Suprapubic skin (tissue), 4 donors: Measurements from ENCODE around the gene CDC42BPA. TPM values are rescaled to one million over a fixed set of nuclear protein-coding genes. Genes with fewer than 3 reads are reported as not detected.
"Not testable (repeated sequence)": the region's sequence is repeated elsewhere in the genome, so short reads cannot be mapped to it uniquely, and the experiment has no call there.

ENCODE experiments used
- DNase-seq, 2 donors: peaks; one replicate each; pipeline ENCODE4 v3.0.0-alpha.2; 2019; ENCODE audit warnings: low spot score in 2 of 2
- H3K27ac ChIP-seq: fragments of 200-600 bp; sonication (generic); one replicate; pipeline ENCODE4 v1.5.1; 2019
- H3K27me3 ChIP-seq: fragments of 200-600 bp; sonication (generic); one replicate; pipeline ENCODE4 v1.5.1; 2019
- H3K36me3 ChIP-seq: fragments of 200-600 bp; sonication (generic); one replicate; pipeline ENCODE4 v1.5.1; 2019
- H3K4me1 ChIP-seq: fragments of 200-600 bp; sonication (generic); one replicate; pipeline ENCODE4 v1.5.1; 2019
- H3K4me3 ChIP-seq: fragments of 200-600 bp; sonication (generic); one replicate; pipeline ENCODE4 v1.5.1; 2019; ENCODE audit warnings: mild to moderate bottlenecking
- H3K9me3 ChIP-seq: fragments of 200-600 bp; sonication (generic); one replicate; pipeline ENCODE4 v1.5.1; 2019
- EP300 ChIP-seq: sonication (generic); formaldehyde crosslinking; IDR thresholded peaks from one replicate; pipeline ENCODE4 v1.6.1; 2017; ENCODE audit warnings: antibody characterized with exemption
- POLR2A ChIP-seq, 2 donors: fragments of 450-650 bp; IDR thresholded peaks; one replicate each; pipeline ENCODE4 v1.6.1; 2017; ENCODE audit warnings: antibody characterized with exemption in 2 of 2, mild to moderate bottlenecking in 2 of 2, moderate library complexity in 2 of 2
- POLR2AphosphoS5 ChIP-seq, 3 donors: sonication (generic); formaldehyde crosslinking; IDR thresholded peaks; one replicate each; pipeline ENCODE4 v1.6.1; 2017; ENCODE audit warnings: antibody characterized with exemption in 3 of 3
- WGBS: methylation state at CpG from one replicate; pipeline ENCODE4 v1.1.5; 2018; 5-methylcytosine and 5-hydroxymethylcytosine counted together
- total RNA-seq, 4 donors: library from RNA; depleted of rRNA; stranded (reverse); fragments of >200 nt; gene quantifications; one replicate each; pipeline ENCODE4 v1.1.0, GENCODE V29; 2016
- TF ChIP-seq, protein P1 (sequence below), 2 donors: fragments of 200-600 bp in 1 of 2; fragments of 450-650 bp in 1 of 2; sonication (generic) in 1 of 2; IDR thresholded peaks; one replicate each; pipeline ENCODE4 v1.5.1; 2016 to 2019; ENCODE audit warnings: antibody characterized with exemption in 2 of 2, mild to moderate bottlenecking in 1 of 2, moderate library complexity in 1 of 2

Gene CDC42BPA
- total RNA-seq, 4 donors from 2014 or later, result 12.2 to 54.6 (median 14.9) TPM

DNA sequence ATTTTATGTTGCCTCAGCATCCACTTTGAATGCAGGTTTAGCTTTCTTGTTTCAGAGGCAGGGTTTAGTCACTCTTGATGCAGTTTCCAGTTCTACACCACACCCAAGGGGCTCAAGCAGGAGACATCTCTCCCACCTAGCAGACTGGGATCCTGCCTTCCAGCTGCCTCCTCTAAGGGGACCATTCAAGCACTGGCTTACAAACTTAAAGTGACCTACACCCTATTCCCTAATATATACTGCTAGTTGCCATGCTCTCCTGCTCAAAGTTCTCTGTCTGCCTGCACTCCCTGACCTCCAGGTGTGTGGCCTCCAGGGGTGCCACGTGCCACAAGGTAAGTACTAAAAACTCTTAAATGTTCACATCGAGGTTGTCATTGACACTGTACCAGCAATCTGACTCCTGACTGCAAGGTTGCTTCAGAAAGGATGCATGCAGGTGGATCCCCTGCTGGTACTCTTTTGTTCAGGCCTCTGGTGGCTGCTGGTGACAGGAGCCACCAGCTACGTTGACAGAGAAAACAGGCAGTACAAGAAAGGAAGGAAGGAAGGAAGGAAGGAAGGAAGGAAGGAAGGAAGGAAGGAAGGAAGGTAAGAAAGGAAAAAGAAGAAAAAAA lies 192.3 kb downstream of the CDC42BPA start:
- H3K27me3 ChIP-seq, result no peaks in the 10 kb centered on the region
- no peaks in the 10 kb centered on the region for H3K4me1 ChIP-seq
- H3K4me3 ChIP-seq, result no peak overlapping the region
- H3K36me3 ChIP-seq, result no peaks in the 10 kb centered on the region
- no peaks in the 10 kb centered on the region for H3K9me3 ChIP-seq
- DNase-seq, result no peak
- WGBS, result 65% methylated on average over 3 of the region's 3 CpGs
- TF ChIP-seq, protein P1, sequence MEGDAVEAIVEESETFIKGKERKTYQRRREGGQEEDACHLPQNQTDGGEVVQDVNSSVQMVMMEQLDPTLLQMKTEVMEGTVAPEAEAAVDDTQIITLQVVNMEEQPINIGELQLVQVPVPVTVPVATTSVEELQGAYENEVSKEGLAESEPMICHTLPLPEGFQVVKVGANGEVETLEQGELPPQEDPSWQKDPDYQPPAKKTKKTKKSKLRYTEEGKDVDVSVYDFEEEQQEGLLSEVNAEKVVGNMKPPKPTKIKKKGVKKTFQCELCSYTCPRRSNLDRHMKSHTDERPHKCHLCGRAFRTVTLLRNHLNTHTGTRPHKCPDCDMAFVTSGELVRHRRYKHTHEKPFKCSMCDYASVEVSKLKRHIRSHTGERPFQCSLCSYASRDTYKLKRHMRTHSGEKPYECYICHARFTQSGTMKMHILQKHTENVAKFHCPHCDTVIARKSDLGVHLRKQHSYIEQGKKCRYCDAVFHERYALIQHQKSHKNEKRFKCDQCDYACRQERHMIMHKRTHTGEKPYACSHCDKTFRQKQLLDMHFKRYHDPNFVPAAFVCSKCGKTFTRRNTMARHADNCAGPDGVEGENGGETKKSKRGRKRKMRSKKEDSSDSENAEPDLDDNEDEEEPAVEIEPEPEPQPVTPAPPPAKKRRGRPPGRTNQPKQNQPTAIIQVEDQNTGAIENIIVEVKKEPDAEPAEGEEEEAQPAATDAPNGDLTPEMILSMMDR (IDR thresholded peaks at IDR 0.05), result no peak
- no peak for TF ChIP-seq POLR2AphosphoS5 (IDR thresholded peaks at IDR 0.05)
- TF ChIP-seq POLR2A (IDR thresholded peaks at IDR 0.05), result no peak
- TF ChIP-seq EP300, result no peak
- H3K27ac ChIP-seq, result no peak overlapping the region

DNA sequence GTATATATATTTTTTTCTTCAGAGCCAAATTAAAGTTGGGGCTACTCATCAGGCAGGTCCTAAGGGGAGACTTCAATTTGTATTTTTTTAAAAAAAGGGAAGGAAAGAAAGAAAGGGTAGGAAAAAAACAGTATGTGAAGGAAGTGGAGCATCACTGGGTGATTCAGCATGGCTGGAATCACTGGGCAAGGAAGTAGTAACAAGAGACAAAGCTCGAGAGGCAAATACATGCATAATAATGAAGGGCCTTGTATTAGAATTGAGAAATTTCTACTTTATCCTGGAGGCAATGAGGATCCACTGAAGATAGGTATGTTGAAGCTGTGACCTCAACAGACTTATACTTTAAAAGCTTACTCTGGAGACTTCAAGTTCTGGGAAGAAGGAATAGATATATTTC lies 193.8 kb downstream of the CDC42BPA start:
- H3K27ac ChIP-seq, result no peak overlapping the region
- 89% methylated on average over 1 of the region's 1 CpG for WGBS
- H3K4me3 ChIP-seq, result no peak overlapping the region
- H3K27me3 ChIP-seq, result no peaks in the 10 kb centered on the region
- no peaks in the 10 kb centered on the region for H3K9me3 ChIP-seq
- no peaks in the 10 kb centered on the region for H3K4me1 ChIP-seq
- no peaks in the 10 kb centered on the region for H3K36me3 ChIP-seq
- DNase-seq, result no peak
- TF ChIP-seq POLR2AphosphoS5 (IDR thresholded peaks at IDR 0.05), result no peak
- no peak for TF ChIP-seq POLR2A (IDR thresholded peaks at IDR 0.05)
- no peak for TF ChIP-seq EP300
- TF ChIP-seq, protein P1 (IDR thresholded peaks at IDR 0.05), result no peak

DNA sequence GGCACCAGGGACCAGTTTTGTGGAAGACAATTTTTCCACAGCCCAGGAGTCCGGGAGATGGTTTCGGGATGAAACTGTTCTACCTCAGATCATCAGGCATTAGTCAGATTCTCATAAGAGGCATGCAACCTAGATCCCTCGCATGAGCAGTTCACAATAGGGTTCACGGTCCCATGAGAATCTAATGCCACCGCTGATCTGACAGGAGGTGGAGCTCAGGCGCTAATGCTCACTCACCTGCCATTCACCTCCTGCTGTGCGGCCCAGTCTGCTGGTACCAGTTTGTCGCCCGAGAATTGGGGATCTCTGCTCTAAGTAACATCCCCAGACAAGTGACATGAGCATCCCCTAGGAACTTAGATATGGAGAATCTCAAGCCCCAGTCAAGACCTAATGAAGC lies 197.5 kb downstream of the CDC42BPA start:
- Histone ChIP-seq H3K27me3 (no peaks in the 10 kb centered on the region), H3K4me1 (no peaks in the 10 kb centered on the region), H3K4me3 (no peak overlapping the region), H3K27ac (no peak overlapping the region), H3K36me3 (no peaks in the 10 kb centered on the region), H3K9me3 (no peaks in the 10 kb centered on the region)
- WGBS, result 90% methylated on average over 9 of the region's 9 CpGs
- TF ChIP-seq, protein P1 (IDR thresholded peaks at IDR 0.05), result no peak
- no peak for TF ChIP-seq POLR2AphosphoS5 (IDR thresholded peaks at IDR 0.05)
- no peak for TF ChIP-seq POLR2A (IDR thresholded peaks at IDR 0.05)
- no peak for TF ChIP-seq EP300
- DNase-seq, result no peak

DNA sequence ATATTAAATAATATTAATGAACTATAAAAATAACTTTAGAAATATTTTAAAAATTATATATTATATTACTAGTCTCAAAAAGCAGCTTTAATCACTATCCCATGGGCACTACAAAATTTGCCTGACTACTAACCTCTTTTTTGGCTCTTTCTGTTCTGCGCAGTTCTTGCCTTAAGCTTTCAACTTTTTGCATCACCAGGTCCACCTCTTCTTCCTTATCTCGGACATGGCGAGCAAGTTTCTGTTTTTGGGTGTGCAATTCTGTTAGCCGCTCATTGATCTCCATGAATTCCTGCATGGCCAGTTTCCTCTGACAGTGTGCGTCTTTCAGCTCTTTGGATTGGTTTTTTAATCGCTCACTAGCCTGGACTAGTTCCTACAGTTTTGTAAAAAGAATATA lies 205.8 kb downstream of the CDC42BPA start:
- H3K27me3 ChIP-seq, result no peaks in the 10 kb centered on the region
- H3K36me3 ChIP-seq, result peaks cover 20% of the 10 kb centered on the region
- WGBS, result 98% methylated on average over 6 of the region's 6 CpGs
- H3K4me1 ChIP-seq, result no peaks in the 10 kb centered on the region
- no peak overlapping the region for H3K27ac ChIP-seq
- DNase-seq, result no peak
- H3K9me3 ChIP-seq, result no peaks in the 10 kb centered on the region
- TF ChIP-seq POLR2A (IDR thresholded peaks at IDR 0.05), result no peak
- TF ChIP-seq POLR2AphosphoS5 (IDR thresholded peaks at IDR 0.05), result no peak
- no peak for TF ChIP-seq EP300
- TF ChIP-seq, protein P1 (IDR thresholded peaks at IDR 0.05), result no peak
- no peak overlapping the region for H3K4me3 ChIP-seq

DNA sequence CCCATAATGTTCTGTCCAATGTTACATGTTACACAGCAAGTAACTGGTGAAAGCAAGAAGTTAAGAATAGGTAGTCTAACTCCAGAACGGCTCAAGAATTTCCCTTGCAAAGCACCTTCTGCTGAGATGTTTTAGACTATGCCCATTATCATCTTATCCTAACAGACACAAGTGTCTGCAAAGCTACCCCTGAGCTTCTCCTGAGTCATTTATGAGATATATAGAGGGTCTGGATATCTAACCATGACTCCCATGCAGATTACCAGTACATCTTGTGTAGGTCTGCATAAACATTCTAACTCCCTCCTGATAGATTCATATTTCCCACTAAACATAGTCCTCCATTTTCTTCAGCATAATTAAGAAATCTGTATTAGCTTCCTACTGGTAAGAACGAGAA lies 206.5 kb downstream of the CDC42BPA start:
- no peaks in the 10 kb centered on the region for H3K9me3 ChIP-seq
- 94% methylated on average over 2 of the region's 2 CpGs for WGBS
- no peak overlapping the region for H3K4me3 ChIP-seq
- peaks cover 20% of the 10 kb centered on the region for H3K36me3 ChIP-seq
- H3K27me3 ChIP-seq, result no peaks in the 10 kb centered on the region
- no peak for DNase-seq
- no peak overlapping the region for H3K27ac ChIP-seq
- TF ChIP-seq EP300 (no peak), POLR2AphosphoS5 (IDR thresholded peaks at IDR 0.05) (no peak), POLR2A (IDR thresholded peaks at IDR 0.05) (no peak)
- TF ChIP-seq, protein P1 (IDR thresholded peaks at IDR 0.05), result no peak
- no peaks in the 10 kb centered on the region for H3K4me1 ChIP-seq

DNA sequence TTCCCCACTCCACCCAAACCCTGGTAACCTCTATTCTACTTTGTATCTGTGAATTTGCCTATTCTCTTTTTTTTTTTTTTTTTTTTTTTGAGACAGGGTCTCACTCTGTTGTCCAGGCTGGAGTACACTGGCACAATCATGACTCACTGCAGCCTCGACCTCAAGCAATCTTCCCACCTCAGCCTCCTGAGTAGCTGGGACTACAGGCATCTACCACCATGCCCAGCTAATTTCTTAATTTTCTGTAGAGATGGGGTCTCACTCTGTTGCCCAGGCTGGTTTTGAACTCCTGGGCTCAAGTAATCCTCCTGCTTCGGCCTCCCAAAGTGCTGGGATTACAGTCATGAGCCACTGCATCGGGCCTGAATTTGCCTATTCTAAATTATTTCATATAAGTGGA lies 213.0 kb downstream of the CDC42BPA start:
- not testable (repeated sequence) for H3K4me3 ChIP-seq, H3K4me1 ChIP-seq, H3K9me3 ChIP-seq, H3K36me3 ChIP-seq, H3K27me3 ChIP-seq, H3K27ac ChIP-seq, DNase-seq
- 94% methylated on average over 3 of the region's 3 CpGs for WGBS
